Ishikawa (cell line): ENCODE results near the gene MMS19.

Source experiments
- CEBPB ChIP-seq: IDR thresholded peaks from 2 replicates; pipeline ENCODE4 v1.6.1; 2012
- CREB1 ChIP-seq: IDR thresholded peaks from 2 replicates; pipeline ENCODE4 v1.6.1; 2012; ENCODE audit warnings: low read depth
- EGR1 ChIP-seq: IDR thresholded peaks from 2 replicates; pipeline ENCODE4 v1.6.1; 2012
- EP300 ChIP-seq: IDR thresholded peaks from 2 replicates; pipeline ENCODE4 v1.6.1; 2012; ENCODE audit warnings: borderline replicate concordance
- RAD21 ChIP-seq: IDR thresholded peaks from 2 replicates; pipeline ENCODE4 v1.6.1; 2012; ENCODE audit warnings: low read depth
- REST ChIP-seq: IDR thresholded peaks from 2 replicates; pipeline ENCODE4 v1.6.1; 2012; ENCODE audit warnings: low read depth, mild to moderate bottlenecking
- TAF1 ChIP-seq: IDR thresholded peaks from 2 replicates; pipeline ENCODE4 v1.6.1; 2012; ENCODE audit warnings: low read depth, mild to moderate bottlenecking
- TCF12 ChIP-seq: IDR thresholded peaks from 2 replicates; pipeline ENCODE4 v1.6.1; 2012; ENCODE audit warnings: low read depth
- TEAD4 ChIP-seq: IDR thresholded peaks from 2 replicates; pipeline ENCODE4 v1.6.1; 2012
- USF1 ChIP-seq: IDR thresholded peaks from 2 replicates; pipeline ENCODE4 v1.6.1; 2012
- YY1 ChIP-seq: IDR thresholded peaks from 2 replicates; pipeline ENCODE4 v1.6.1; 2012; ENCODE audit warnings: low read depth
- TF ChIP-seq, protein P1 (sequence below): IDR thresholded peaks from 2 replicates; pipeline ENCODE4 v1.6.1; 2012

DNA sequence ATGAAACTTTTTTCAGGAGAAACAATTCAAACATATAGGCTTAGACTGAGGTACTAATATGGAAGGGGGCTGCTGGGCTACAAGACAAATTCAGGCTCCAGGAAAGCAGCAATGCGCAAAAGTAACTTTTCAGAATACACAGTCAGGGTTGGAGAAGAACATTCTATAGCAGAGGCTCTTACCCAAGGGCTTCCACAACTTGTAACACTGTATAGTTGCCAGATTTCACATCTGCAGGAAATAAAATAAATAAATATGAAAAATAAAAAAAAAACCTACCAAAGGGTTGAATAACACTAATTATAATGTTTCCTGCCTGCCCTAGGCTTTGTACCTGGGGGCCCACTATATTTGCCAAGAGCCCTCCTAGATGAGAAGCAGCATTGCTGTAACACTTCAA, 14.3 kb downstream of the MMS19 start:
- TF ChIP-seq REST: no peak
- TF ChIP-seq YY1: no peak
- TF ChIP-seq TAF1: no peak
- TF ChIP-seq CREB1: no peak
- no peak for TF ChIP-seq TEAD4
- TF ChIP-seq CEBPB: no peak
- TF ChIP-seq, protein P1, sequence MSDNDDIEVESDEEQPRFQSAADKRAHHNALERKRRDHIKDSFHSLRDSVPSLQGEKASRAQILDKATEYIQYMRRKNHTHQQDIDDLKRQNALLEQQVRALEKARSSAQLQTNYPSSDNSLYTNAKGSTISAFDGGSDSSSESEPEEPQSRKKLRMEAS: no peak
- TF ChIP-seq USF1: no peak
- TF ChIP-seq EP300: no peak
- TF ChIP-seq EGR1: no peak
- no peak for TF ChIP-seq RAD21
- TF ChIP-seq TCF12: no peak
